Cardiac fibroblast (primary cell): ENCODE measurements around the gene HCRT.

Source experiments
- DNase-seq, 2 donors: peaks; one replicate each; pipeline versions ENCODE4 v3.0.0 to v3.0.0-alpha.2; 2010; ENCODE audit warnings: low read depth in 2 of 2
- H3K4me3 ChIP-seq, 2 donors: replicated peaks in 1 of 2; 1 replicate in 1 of 2; 2 replicates in 1 of 2; pipeline ENCODE4 v1.5.1; 2011; ENCODE audit warnings: low read depth in 2 of 2, low read length in 2 of 2, mild to moderate bottlenecking in 2 of 2, moderate library complexity in 1 of 2
- CTCF ChIP-seq: IDR thresholded peaks from one replicate; pipeline ENCODE4 v1.5.1; 2011; ENCODE audit warnings: low read depth, mild to moderate bottlenecking, low read length, inconsistent platforms

Gene HCRT

GRCh38 chr17:42183741-42184711 lies 1.2 kb downstream of the HCRT start:
- TF ChIP-seq CTCF: peak; percentile 35
- peak; percentile 69 to 80 for DNase-seq
- H3K4me3 ChIP-seq: peak overlapping the region; percentile 50 to 54

- DNase-seq: peak; percentile 25 to 49
- H3K4me3 ChIP-seq: peak overlapping the region in 1 of 2 donors; percentile 54
- TF ChIP-seq CTCF: no peak
These were observed 2.1 kb downstream of the HCRT start for GRCh38 chr17:42182927-42183734.

GRCh38 chr17:42181851-42182207 lies 3.4 kb downstream of the HCRT start:
- DNase-seq: no peak
- H3K4me3 ChIP-seq: no peak overlapping the region
- no peak for TF ChIP-seq CTCF

- peak; percentile 77 to 79 for DNase-seq
- TF ChIP-seq CTCF: peak; percentile 55
- H3K4me3 ChIP-seq: peak within 1 kb of the TSS; percentile 26 to 28
These were observed 4.1 kb downstream of the HCRT start, which contains the start of gene KCNH4 for GRCh38 chr17:42180922-42181850. TSS of gene KCNH4 (minus strand) at chr17:42181142. CDS start at chr17:42180945, 197 bp downstream.

DNA sequence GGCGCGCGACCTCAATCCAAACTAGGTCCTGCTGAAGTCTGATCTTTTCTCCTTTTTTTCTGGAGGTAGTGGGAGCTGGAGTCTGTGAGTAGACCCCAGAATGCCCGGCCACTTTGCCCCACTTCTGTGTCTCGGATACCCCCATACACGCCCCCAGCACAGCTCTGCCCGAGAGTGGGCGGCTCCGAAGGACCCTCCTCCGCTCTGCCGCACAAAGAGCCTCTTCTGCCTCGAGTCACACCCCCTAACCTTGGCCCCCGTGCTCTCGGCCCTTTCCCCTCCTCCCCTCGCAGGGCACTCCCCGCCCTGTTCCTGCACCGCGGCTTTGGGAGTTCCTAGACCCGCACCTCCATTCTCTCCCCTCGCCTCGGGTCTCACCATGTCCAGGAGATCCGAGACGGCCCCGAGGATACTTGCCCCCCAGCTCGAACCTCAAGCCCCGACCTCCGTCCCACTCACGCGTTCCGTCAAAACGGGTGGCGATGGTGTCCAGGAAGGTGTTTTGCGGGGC lies 4.8 kb downstream of the HCRT start:
- H3K4me3 ChIP-seq: peak overlapping the region in 1 of 2 donors; percentile 28
- no peak for TF ChIP-seq CTCF
- no peak for DNase-seq
